ENCODE measurements around the gene POMT2.
"Not testable (repeated sequence)": the region's sequence is repeated elsewhere in the genome, so short reads cannot be mapped to it uniquely, and the experiment has no call there.

Gene POMT2

GRCh38 chr14:77290705-77291104 is 30.0 kb downstream of the POMT2 start:
- no peak for DNase-seq

GRCh38 chr14:77286576-77286975 is 34.1 kb downstream of the POMT2 start:
- DNase-seq, result no peak

- DNase-seq, result no peak
These were observed 36.2 kb downstream of the POMT2 start for GRCh38 chr14:77284466-77284865.

- no peak for DNase-seq
These were observed 36.6 kb downstream of the POMT2 start for GRCh38 chr14:77284066-77284465.

- no peak for DNase-seq
These were observed 38.8 kb downstream of the POMT2 start for GRCh38 chr14:77281852-77282410.

- not testable (repeated sequence) for DNase-seq
These were observed 39.8 kb downstream of the POMT2 start for GRCh38 chr14:77280921-77281320.

GRCh38 chr14:77279719-77280118 is 41.0 kb downstream of the POMT2 start:
- no peak for DNase-seq

- DNase-seq, result no peak
These were observed 42.0 kb downstream of the POMT2 start for GRCh38 chr14:77278461-77279230.

- no peak for DNase-seq
These were observed 43.7 kb downstream of the POMT2 start for GRCh38 chr14:77276959-77277358.

GRCh38 chr14:77276295-77276935 is 44.3 kb downstream of the POMT2 start:
- DNase-seq, result no peak

GRCh38 chr14:77275601-77276017 is 45.1 kb downstream of the POMT2 start:
- DNase-seq, result no peak

GRCh38 chr14:77275041-77275580 is 45.6 kb downstream of the POMT2 start:
- no peak for DNase-seq

- no peak for DNase-seq
These were observed 46.9 kb downstream of the POMT2 start for GRCh38 chr14:77273796-77274195.

- DNase-seq, result no peak
These were observed 48.4 kb downstream of the POMT2 start for GRCh38 chr14:77272261-77272660.

GRCh38 chr14:77271113-77271710 is 49.5 kb downstream of the POMT2 start, which contains the start of gene NGB:
Gene NGB (minus strand): TSS chr14:77271206. CDS start chr14:77270937, 269 bp downstream.
- no peak for DNase-seq

- DNase-seq, result no peak
These were observed 50.1 kb downstream of the POMT2 start for GRCh38 chr14:77270361-77271112.

GRCh38 chr14:77268989-77269600 is 51.6 kb downstream of the POMT2 start:
- DNase-seq, result peak; percentile 40

- no peak for DNase-seq
These were observed 52.6 kb downstream of the POMT2 start for GRCh38 chr14:77267937-77268699.

- no peak for DNase-seq
These were observed 54.3 kb downstream of the POMT2 start for GRCh38 chr14:77266336-77266735.

- DNase-seq, result no peak
These were observed 54.9 kb downstream of the POMT2 start for GRCh38 chr14:77265561-77266335.

GRCh38 chr14:77265187-77265515 is 55.5 kb downstream of the POMT2 start:
- no peak for DNase-seq
